MM.1S (cell line): ENCODE results near the gene TLE3.

Experiments
- DNase-seq: peaks from one replicate; pipeline ENCODE4 v3.0.0-alpha.2; 2015
- H2AFZ ChIP-seq: fragments of 300-600 bp; sonication (generic); 2 replicates; pipeline ENCODE4 v1.6.0; 2016; ENCODE audit warnings: antibody characterized with exemption, low read length
- H3F3A ChIP-seq: fragments of 300-600 bp; sonication (generic); 2 replicates; pipeline ENCODE4 v1.6.1; 2016; ENCODE audit warnings: mild to moderate bottlenecking, antibody characterized with exemption, low read length, moderate library complexity, mixed read lengths; ENCODE audit not compliant: insufficient read depth
- H3K27ac ChIP-seq: fragments of 300-600 bp; sonication (generic); 2 replicates; pipeline ENCODE4 v1.5.1; 2016; ENCODE audit warnings: mild to moderate bottlenecking, low read length
- H3K27me3 ChIP-seq: fragments of 300-600 bp; sonication (generic); replicated peaks from 2 replicates; pipeline ENCODE4 v1.6.0; 2016; ENCODE audit warnings: low read length; ENCODE audit not compliant: insufficient read depth
- H3K36me3 ChIP-seq: fragments of 300-600 bp; sonication (generic); replicated peaks from 2 replicates; pipeline ENCODE4 v1.6.1; 2016; ENCODE audit warnings: mild to moderate bottlenecking, low read length, mixed read lengths; ENCODE audit not compliant: insufficient read depth
- H3K4me1 ChIP-seq: fragments of 300-600 bp; sonication (generic); 2 replicates; pipeline ENCODE4 v1.6.1; 2016; ENCODE audit warnings: low read length, mixed read lengths
- H3K4me2 ChIP-seq: fragments of 300-600 bp; sonication (generic); 2 replicates; pipeline ENCODE4 v1.6.0; 2016; ENCODE audit warnings: low read depth, low read length
- H3K4me3 ChIP-seq: fragments of 300-600 bp; sonication (generic); 2 replicates; pipeline ENCODE4 v1.5.1; 2016; ENCODE audit warnings: low read length, mixed read lengths
- H3K79me2 ChIP-seq: fragments of 300-600 bp; sonication (generic); 2 replicates; pipeline ENCODE4 v1.6.1; 2016; ENCODE audit warnings: mixed run types, low read length, mixed read lengths
- H3K9ac ChIP-seq: fragments of 300-600 bp; sonication (generic); 2 replicates; pipeline ENCODE4 v1.6.1; 2016; ENCODE audit warnings: low read length, mixed read lengths
- H3K9me2 ChIP-seq: fragments of 300-600 bp; sonication (generic); replicated peaks from 2 replicates; pipeline ENCODE4 v1.6.1; 2016; ENCODE audit warnings: mild to moderate bottlenecking, low read length, mixed read lengths; ENCODE audit not compliant: insufficient read depth
- H3K9me3 ChIP-seq: fragments of 300-600 bp; sonication (generic); replicated peaks from 2 replicates; pipeline ENCODE4 v1.6.1; 2016; ENCODE audit warnings: mild to moderate bottlenecking, low read length, mixed read lengths; ENCODE audit not compliant: insufficient read depth
- H4K20me1 ChIP-seq: fragments of 300-600 bp; sonication (generic); 2 replicates; pipeline ENCODE4 v1.6.1; 2016; ENCODE audit warnings: mild to moderate bottlenecking, low read length, moderate library complexity, mixed read lengths; ENCODE audit not compliant: insufficient read depth
- EZH2 ChIP-seq: fragments of 300-600 bp; sonication (generic); optimal IDR thresholded peaks from 2 replicates; pipeline ENCODE3; 2017; ENCODE audit warnings: low read depth, mild to moderate bottlenecking, antibody characterized with exemption, low read length, mixed read lengths
- EZH2phosphoT487 ChIP-seq: fragments of 300-600 bp; sonication (generic); IDR thresholded peaks from 2 replicates; pipeline ENCODE4 v1.6.1; 2018; ENCODE audit warnings: antibody characterized with exemption, low read length
- TF ChIP-seq, protein P1 (sequence below): fragments of 300-600 bp; sonication (generic); IDR thresholded peaks from 2 replicates; pipeline ENCODE4 v1.5.1; 2016; ENCODE audit warnings: antibody characterized with exemption, low read length, mixed read lengths

The TLE3 gene

DNA sequence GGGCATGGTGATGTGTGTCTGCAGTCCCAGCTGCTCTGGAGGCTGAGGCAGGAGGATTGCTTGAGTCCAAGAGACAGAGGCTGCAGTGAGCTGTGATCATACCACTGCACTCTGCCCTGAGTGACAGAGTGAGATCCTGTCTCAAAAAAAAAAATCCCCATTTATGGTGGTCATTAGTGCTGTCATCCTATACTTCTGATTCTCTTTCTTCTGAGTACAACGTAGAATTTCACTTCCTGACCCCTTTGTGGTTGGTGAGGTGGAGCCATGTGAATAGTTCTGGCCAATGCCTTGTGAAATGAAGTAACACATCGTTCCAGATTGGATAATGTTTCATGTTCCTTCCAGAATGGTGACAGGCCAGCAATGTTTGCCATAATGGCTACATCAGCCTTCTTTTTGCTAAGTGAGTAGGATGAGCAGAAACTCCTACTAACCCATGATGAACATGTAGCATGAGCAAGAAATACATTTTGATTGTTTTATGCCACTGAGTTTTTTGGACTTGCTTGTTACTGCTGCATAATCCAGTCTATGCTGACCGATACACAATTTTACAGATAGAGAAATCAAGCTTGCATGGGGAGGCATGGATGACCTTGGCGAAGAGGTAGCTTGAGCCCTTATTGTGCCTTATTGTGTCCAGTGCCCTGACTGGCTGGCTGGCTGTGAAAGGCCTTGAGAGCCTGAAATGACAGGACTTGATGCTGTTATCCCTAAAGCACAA lies 30.9 kb upstream of the TLE3 start:
- peaks cover 9% of the 10 kb centered on the region; the same call in 1 of the 2 replicates for H3K4me1 ChIP-seq
- no peak overlapping the region for H3K27ac ChIP-seq
- H3K9me2 ChIP-seq = no peaks in the 10 kb centered on the region
- no peaks in the 10 kb centered on the region for H3K79me2 ChIP-seq
- TF ChIP-seq EZH2phosphoT487 (no peak), EZH2 (no peak)
- TF ChIP-seq, protein P1, sequence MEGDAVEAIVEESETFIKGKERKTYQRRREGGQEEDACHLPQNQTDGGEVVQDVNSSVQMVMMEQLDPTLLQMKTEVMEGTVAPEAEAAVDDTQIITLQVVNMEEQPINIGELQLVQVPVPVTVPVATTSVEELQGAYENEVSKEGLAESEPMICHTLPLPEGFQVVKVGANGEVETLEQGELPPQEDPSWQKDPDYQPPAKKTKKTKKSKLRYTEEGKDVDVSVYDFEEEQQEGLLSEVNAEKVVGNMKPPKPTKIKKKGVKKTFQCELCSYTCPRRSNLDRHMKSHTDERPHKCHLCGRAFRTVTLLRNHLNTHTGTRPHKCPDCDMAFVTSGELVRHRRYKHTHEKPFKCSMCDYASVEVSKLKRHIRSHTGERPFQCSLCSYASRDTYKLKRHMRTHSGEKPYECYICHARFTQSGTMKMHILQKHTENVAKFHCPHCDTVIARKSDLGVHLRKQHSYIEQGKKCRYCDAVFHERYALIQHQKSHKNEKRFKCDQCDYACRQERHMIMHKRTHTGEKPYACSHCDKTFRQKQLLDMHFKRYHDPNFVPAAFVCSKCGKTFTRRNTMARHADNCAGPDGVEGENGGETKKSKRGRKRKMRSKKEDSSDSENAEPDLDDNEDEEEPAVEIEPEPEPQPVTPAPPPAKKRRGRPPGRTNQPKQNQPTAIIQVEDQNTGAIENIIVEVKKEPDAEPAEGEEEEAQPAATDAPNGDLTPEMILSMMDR = no peak
- no peaks in the 10 kb centered on the region for H3K27me3 ChIP-seq
- H3K9ac ChIP-seq = no peak overlapping the region
- H2AFZ ChIP-seq = no peak overlapping the region
- H3K9me3 ChIP-seq = no peaks in the 10 kb centered on the region
- no peak for DNase-seq
- H3K4me3 ChIP-seq = no peak overlapping the region
- H4K20me1 ChIP-seq = no peaks in the 10 kb centered on the region
- H3K36me3 ChIP-seq = no peaks in the 10 kb centered on the region
- no peak overlapping the region for H3K4me2 ChIP-seq
- no peaks in the 10 kb centered on the region for H3F3A ChIP-seq

DNA sequence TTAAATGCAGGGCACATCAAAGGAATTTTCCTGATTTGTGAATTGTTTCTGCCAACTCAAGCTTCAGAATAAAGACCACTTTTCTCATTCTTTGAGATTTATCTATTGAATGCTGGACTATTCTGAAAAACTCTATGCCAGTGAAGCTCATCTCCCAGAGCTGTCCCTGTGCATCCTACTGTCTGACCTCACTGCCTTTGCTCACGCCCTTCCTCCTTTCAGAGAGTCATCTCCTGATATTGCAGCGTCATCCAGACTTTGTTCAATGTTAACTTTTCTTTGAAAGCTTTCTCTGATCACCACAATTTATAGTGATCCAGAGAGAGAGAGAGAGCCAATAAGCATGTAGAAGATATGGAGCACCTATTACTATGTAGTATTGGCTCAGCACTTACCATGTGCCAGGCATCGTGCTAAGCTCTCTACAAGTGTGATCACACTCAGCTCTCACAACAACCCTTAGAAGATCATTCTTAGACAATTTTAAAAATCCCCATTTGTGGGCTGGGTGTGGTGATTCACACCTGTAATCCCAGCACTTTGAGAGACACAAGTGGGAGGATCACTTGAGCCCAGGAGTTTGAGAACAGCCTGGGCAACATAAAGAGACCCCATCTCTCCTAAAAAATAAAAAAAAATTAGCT lies 30.2 kb upstream of the TLE3 start:
- no peaks in the 10 kb centered on the region for H3K79me2 ChIP-seq
- H3K9me2 ChIP-seq = no peaks in the 10 kb centered on the region
- no peak for TF ChIP-seq EZH2
- TF ChIP-seq, protein P1 = no peak
- TF ChIP-seq EZH2phosphoT487 = no peak
- DNase-seq = no peak
- no peaks in the 10 kb centered on the region for H4K20me1 ChIP-seq
- no peak overlapping the region for H3K4me2 ChIP-seq
- peaks cover 9% of the 10 kb centered on the region; the same call in 1 of the 2 replicates for H3K4me1 ChIP-seq
- no peak overlapping the region for H3K4me3 ChIP-seq
- H3K27me3 ChIP-seq = no peaks in the 10 kb centered on the region
- no peaks in the 10 kb centered on the region for H3F3A ChIP-seq
- no peaks in the 10 kb centered on the region for H3K9me3 ChIP-seq
- H3K27ac ChIP-seq = no peak overlapping the region
- H3K36me3 ChIP-seq = no peaks in the 10 kb centered on the region
- no peak overlapping the region for H2AFZ ChIP-seq
- no peak overlapping the region for H3K9ac ChIP-seq

DNA sequence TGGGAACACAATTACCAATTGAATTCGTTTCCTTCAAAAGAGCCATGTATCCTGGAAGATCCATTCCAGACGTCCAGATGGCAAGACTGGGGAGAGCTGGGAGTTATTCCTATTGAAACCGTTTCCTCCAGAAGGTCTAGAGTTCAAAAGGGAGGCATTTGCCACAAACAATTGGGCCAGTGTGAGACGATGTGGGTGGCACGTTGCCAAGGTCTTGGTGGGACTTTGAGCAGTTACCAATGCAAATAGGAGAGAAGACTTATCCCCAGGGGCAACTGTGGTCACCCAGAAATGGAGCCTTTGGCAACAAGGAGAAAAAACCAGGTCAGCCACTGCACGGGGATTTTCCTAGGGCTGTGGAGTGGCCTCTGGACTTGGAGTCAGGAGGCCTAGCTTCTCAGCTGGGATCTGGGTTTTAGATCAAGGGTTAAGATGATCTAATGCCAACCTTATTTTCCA lies 29.6 kb upstream of the TLE3 start:
- H3K9me2 ChIP-seq = no peaks in the 10 kb centered on the region
- H3K27ac ChIP-seq = no peak overlapping the region
- no peak overlapping the region for H3K4me3 ChIP-seq
- no peak overlapping the region for H2AFZ ChIP-seq
- H4K20me1 ChIP-seq = no peaks in the 10 kb centered on the region
- peaks cover 9% of the 10 kb centered on the region; the same call in 1 of the 2 replicates for H3K4me1 ChIP-seq
- no peaks in the 10 kb centered on the region for H3K79me2 ChIP-seq
- no peaks in the 10 kb centered on the region for H3K9me3 ChIP-seq
- no peak overlapping the region for H3K9ac ChIP-seq
- H3F3A ChIP-seq = no peaks in the 10 kb centered on the region
- TF ChIP-seq, protein P1 = no peak
- TF ChIP-seq EZH2phosphoT487 (no peak), EZH2 (no peak)
- H3K27me3 ChIP-seq = no peaks in the 10 kb centered on the region
- no peak overlapping the region for H3K4me2 ChIP-seq
- no peaks in the 10 kb centered on the region for H3K36me3 ChIP-seq
- DNase-seq = no peak
